GM19463 (cell line): Measurements from ENCODE around the gene RAPGEF6.
A peak's percentile ranks its signal among the peaks of the same experiment; 100 is the strongest.
"Not testable (repeated sequence)": the region's sequence is repeated elsewhere in the genome, so short reads cannot be mapped to it uniquely, and the experiment has no call there.

ENCODE experiments used
- ATAC-seq: cut with Tn5 transposase; IDR thresholded peaks from one replicate; pipeline ENCODE4 v1.9.1; 2021; ENCODE audit warnings: mild to moderate bottlenecking, moderate library complexity; ENCODE audit not compliant: unreplicated experiment

Gene RAPGEF6

GRCh38 chr5:131644822-131645221, 9.8 kb upstream of the RAPGEF6 start:
- no peak for ATAC-seq

- no peak for ATAC-seq
Measured at GRCh38 chr5:131644370-131644769, 9.3 kb upstream of the RAPGEF6 start.

- no peak for ATAC-seq
Measured at GRCh38 chr5:131641494-131641893, 6.5 kb upstream of the RAPGEF6 start.

DNA sequence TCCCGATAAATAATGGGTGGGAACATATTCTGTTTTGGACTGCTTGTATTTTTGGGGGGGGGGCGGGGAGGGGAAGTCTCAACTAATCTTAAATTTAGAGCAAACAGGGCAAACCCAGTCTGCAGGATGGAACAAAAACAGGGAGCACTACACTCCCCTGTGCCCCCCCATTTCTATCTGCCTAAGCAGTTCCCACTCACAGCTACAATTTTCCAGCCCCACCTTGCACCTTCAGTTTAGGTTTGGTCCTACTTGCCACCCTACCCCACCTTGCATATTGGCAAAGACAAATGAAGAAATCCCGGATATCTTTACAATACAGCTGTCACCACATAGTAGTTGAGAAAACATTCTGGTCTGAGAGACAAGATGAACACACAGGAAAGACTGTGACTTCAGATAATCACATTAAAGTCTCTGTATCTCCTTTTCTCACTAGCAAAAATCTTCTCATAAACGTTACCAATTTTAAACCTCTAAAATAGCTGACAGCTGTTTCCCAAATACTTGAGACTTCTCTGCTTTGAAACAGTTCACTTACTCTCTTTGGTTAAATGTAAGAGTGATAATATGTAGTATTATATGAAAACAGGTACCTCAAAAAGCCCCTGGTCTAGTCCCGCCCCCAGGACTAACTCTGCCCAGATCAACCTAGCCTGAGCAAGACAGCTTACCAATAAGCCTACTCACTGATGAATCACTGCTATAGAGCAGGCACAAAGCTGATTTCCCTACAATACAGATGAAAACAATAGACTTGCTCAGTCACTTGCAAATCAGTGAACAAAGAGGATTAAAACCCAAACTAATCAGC, 5.2 kb upstream of the RAPGEF6 start:
- peak; percentile 49 for ATAC-seq

DNA sequence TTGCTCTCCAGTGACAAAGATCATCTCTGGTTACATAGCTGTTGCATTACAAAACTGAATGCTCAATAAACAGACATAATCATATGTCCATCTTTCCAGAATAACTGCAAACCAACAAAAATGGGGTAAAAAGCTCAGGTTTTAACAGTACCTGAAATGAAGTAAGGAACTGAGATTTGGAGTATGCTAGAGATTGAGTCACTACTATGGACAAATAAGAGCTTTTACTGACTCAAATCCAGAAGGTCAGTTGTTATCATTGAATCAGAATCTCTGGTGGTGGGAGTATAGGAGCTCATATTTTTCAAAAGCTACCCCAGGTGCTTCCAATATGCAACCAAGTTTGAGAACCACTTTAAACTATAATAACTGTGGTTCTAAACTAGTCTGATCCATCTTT, 4.1 kb upstream of the RAPGEF6 start:
- ATAC-seq, result no peak

DNA sequence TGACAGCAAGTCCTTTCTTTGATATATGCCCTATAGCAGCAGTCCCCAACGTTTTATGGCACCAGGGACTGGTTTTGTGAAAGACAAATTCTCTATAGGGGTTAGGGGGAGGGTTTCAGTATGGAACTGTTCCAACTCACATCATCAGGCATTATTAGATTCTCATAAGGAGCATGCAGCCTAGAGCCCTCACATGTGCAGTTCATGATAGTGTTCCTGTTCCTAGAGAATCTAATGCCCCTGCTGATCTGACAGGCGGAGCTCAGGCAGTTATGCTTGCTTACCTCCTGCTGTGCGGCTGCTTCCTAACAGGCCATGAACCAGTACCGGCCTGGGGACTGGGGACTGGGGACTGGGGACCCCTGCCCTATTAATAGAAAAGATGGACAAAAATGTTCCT, 2.7 kb upstream of the RAPGEF6 start:
- no peak for ATAC-seq

- ATAC-seq, result no peak
Measured at GRCh38 chr5:131635684-131636572, 899 bp upstream of the RAPGEF6 start.

GRCh38 chr5:131634666-131634995, 398 bp downstream of the RAPGEF6 start:
- ATAC-seq, result peak; percentile 18

DNA sequence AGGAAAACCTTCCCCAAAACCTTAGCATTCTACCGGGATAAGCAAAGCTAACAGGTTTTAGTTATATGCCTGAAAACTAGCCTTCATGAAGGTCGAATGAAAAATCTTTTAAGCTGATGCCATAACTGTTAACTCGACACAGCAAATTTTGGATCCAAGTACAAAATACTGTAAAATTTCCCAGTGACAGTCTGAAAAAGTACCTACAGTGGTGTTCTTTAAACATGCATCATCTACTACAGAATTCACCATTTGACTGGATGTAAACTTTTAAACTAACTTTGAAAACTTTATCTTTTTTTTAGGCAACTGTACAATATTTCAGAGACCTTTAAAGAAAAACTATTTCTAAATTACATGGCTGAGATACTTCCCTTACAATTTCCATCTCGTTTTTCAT, 791 bp downstream of the RAPGEF6 start:
- no peak for ATAC-seq

DNA sequence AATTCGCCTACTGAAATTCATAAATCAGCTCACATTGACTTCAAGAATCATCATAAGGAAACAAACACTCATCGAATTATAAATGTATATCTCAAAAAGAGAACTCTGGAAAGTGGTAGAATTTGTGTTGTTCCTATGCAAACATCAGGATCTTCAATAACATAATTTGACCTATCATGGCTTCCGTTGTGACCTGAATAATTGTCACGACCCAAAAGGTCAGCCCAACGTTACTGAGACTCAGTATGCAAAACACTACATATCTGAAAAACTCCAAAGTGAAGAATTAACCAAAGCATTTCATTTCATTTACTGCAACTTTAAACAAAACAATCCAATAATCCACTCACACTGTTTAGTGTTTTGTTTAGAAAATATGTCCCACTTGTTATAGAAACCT, 1.2 kb downstream of the RAPGEF6 start:
- no peak for ATAC-seq

GRCh38 chr5:131630963-131631350, 4.1 kb downstream of the RAPGEF6 start:
- ATAC-seq, result no peak

- ATAC-seq, result no peak
Measured at GRCh38 chr5:131630208-131630962, 4.6 kb downstream of the RAPGEF6 start.

- ATAC-seq, result no peak
Measured at GRCh38 chr5:131628990-131629389, 6.0 kb downstream of the RAPGEF6 start.

DNA sequence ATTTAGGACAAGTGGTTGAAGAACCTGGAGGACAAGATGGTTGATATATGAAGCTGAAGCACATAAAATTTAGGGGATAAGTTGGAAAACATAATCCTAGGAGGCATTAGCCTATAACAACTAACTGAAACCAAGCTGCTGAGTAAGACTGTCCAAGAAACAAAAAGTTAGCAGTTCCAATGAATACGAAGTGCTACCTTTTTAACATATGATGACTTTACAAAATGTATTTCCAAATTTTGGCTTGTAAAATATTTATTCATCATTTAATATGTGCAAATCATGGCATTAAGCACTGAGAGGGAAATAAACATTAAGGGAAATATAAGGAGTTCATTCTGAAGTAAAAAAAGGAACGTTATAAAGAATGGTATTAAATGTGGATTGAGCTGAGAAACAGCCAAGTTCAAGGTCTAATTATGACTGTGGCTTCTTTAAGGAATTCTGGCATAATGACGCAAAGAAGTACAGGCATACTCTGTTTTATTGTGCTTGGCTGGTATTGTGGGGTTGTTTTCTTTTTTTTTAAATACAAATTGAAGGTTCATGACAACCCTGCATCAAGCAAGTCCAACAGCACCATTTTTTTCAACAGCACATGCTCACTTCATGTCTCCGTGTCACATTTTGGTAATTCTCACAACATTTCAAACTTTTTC, 7.7 kb downstream of the RAPGEF6 start:
- no peak for ATAC-seq

DNA sequence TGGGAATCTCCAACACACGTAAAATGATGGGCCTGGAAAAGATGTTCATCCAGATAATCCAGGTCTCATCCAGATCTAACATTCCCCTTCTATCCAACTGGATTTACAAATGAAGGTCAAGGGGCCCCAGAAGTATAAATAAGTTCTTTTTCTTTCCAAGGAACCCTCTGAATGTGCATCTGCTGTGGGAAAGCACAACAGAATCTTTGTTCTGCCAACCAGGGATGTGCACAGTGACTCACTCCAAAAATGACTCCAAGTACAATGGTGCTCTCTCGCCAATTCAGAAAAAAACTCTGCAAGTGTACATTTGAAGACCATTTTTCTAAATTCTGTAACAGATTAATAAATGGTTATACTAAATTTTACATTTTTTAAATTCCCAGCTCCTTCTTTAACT, 12.4 kb downstream of the RAPGEF6 start:
- ATAC-seq, result no peak

DNA sequence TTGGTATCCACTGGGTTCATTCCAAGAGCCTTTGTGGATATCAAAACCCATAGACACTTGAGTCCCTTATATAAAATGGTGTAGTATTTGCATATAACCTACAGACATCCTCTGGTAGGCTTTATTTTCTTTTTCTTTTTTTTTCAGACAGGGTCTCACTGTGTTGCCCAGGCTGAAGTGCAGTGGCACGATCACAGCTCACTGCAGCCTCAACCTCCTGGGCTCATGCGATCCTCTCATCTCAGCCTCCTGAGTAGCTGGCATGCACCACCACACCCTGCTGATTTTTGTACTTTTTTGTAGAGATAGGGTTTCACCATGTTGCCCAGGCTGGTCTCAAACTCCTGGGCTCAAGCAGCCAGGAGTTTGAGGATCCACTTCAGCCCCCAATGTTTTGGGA, 13.9 kb downstream of the RAPGEF6 start:
- ATAC-seq, result not testable (repeated sequence)

- ATAC-seq, result no peak
Measured at GRCh38 chr5:131619102-131619501, 15.9 kb downstream of the RAPGEF6 start.

GRCh38 chr5:131617140-131617822, 17.7 kb downstream of the RAPGEF6 start:
- ATAC-seq, result no peak

DNA sequence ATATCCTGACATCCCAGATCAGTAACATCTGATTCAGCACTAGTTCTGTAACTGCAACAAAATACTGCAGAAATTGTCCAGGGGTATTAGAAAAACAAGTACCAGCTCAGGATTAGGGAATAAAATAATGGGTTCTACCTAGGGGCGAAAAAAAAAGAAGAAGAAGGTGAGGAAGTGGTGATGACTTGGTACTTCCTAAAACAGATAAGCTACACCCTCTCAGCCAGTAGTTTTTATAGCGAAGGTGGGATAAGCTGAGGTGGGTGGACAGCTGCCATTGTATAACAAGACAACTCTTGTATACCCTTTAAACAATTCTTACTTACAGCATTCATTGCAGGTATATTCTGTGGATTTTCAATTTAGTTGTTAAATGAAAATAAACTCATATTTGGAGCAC, 19.1 kb downstream of the RAPGEF6 start:
- ATAC-seq, result no peak

DNA sequence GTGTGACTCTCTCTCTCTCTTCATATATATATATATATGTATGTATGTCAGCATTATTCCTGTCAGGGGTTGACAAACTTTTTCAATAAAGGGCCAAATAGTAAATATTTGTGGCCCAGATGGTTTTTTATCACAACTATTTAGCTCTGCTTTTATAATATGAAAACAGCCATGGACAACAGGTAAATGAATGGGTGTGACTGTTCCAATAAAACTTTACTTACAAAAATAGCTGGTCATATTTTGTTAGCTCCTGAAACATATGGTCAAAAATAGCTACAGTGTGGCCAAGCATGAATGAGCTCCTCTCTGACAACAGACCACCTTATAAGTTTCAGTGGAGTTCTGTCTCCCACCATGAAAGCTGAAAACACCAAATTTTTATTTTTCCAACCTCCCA, 21.6 kb downstream of the RAPGEF6 start:
- ATAC-seq, result no peak

DNA sequence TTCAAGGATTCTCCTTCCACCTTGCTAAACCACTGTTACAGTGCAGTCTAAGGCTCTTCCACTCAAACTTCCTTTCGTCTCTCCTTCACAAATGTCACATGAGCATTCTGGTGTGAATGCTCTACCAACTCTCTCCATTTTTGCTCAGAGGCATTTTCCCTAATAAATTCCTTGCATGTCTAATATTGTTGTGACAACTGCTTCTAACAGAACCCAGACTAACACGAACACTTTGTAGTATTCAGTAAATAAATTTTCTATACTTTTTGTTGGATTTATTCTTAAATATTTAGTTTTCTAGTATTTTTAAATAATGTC, 24.0 kb downstream of the RAPGEF6 start:
- ATAC-seq, result no peak
